AG09319 (cell line): Measurements from ENCODE around the gene TRPC4AP.

Experiments used
- DNase-seq: peaks from one replicate; pipeline ENCODE4 v3.0.0-alpha.2; 2010; ENCODE audit warnings: low read depth; ENCODE audit errors: extremely low read depth
- TF ChIP-seq, protein P1 (sequence below): IDR thresholded peaks from 2 replicates; pipeline ENCODE4 v1.5.1; 2011; ENCODE audit warnings: low read depth, mild to moderate bottlenecking, inconsistent platforms, low read length, moderate library complexity

Gene TRPC4AP

GRCh38 chr20:34988191-34988540, 104.4 kb downstream of the TRPC4AP start:
- DNase-seq = no peak
- TF ChIP-seq, protein P1, sequence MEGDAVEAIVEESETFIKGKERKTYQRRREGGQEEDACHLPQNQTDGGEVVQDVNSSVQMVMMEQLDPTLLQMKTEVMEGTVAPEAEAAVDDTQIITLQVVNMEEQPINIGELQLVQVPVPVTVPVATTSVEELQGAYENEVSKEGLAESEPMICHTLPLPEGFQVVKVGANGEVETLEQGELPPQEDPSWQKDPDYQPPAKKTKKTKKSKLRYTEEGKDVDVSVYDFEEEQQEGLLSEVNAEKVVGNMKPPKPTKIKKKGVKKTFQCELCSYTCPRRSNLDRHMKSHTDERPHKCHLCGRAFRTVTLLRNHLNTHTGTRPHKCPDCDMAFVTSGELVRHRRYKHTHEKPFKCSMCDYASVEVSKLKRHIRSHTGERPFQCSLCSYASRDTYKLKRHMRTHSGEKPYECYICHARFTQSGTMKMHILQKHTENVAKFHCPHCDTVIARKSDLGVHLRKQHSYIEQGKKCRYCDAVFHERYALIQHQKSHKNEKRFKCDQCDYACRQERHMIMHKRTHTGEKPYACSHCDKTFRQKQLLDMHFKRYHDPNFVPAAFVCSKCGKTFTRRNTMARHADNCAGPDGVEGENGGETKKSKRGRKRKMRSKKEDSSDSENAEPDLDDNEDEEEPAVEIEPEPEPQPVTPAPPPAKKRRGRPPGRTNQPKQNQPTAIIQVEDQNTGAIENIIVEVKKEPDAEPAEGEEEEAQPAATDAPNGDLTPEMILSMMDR = no peak

- TF ChIP-seq, protein P1 = no peak
- DNase-seq = no peak
Observed at GRCh38 chr20:34987288-34988190, 105.1 kb downstream of the TRPC4AP start.

DNA sequence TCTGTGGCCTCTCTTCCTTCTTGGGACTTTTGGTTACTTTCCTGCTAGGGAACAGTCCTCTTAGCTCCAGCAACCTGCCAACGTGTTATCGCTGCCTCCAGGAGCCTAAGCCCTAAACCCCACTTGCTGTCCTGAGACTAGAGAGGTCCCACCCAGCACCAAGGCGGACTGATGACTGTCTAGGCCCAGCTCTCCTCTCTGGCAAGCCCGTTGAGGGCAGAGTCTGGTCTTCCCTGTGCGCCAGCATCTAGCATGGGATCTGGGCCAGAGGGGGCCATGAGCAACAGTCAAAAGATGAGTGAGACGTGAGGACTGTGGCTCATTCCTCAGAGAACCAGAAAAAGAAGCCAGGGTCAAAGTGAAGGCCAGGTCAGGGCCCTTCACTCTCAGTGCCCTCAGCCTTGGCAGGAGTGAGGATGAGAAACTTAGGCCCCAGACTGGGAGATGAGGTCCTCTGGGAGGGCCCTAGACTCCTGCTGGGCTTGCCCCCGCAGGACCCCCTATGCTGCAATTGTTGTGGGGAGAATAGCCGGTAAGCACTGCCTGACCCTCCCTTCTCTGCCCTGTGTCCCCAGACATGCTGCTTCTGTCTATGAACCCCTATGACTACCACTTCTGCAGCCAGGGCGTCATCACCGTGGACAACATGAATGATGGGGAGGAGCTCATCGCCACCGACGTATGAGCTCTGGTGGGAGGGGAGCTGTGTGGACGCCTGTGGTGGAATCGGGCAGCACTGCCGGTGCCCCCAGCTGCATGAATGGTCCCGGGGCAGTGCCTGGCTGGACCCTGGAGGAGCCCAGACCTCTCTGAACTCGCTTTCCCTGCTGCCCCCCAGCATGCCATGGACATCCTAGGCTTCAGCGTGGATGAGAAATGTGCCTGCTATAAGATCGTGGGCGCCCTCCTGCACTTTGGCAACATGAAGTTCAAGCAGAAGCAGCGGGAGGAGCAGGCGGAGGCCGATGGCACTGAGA, 106.0 kb downstream of the TRPC4AP start:
- TF ChIP-seq, protein P1 = no peak
- DNase-seq = no peak

DNA sequence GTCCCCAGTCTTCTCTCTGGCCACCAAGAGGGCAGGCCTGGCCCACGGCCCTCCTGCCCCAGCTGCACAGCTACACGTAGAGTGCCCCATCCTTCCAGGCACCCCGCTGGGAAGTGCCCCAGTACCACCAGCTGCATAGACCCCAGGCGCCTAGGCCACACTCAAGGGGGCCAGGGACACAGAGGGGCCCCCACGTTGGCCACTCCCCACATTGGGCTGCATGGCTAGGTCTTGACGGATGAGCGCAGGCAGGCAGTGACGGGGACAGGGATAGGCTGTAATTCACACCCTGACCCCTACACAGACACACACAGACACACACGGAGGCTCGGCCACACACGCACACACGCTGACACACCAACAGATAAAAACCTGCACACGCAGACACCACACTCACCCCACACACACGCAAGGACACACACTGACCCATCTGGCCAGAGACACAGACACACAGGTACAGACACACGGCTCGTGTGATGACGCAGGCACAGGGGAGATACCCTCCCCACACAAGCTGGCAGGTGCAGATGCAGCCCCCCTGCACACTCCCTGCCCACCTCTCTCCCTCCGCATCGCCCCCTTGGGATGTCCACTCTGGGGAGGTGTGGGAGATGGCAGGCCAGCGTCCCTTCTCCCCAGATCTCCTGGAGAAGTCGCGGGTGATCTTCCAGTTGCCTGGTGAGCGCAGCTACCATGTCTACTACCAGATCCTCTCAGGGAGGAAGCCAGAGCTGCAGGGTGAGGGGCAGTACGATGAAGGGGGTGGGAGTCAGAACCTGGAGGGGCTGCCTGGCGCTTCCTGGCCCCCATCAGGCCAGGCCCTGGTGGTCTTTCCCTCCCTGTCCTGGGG, 106.9 kb downstream of the TRPC4AP start:
- no peak for DNase-seq
- TF ChIP-seq, protein P1 = no peak

DNA sequence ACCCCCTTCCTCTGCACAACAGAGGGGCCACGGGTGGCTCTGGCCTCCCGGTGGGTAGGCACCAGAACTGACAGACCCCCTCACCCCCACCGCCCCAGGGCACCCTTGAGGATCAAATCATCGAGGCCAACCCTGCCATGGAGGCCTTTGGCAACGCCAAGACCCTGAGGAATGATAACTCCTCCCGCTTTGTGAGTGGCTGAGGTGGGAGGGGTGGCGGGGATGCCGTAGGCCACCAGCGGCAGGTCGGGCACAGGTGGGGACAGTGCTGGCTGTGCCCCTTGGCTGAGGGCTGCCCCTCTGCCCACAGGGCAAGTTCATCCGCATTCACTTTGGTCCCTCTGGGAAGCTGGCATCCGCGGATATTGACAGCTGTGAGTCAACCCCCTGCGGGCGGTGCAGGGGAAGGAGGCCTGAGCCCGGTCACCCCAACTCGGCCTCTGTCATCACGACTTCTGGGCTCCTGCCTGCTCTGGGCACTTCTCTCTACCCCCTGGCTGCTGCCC, 107.8 kb downstream of the TRPC4AP start:
- TF ChIP-seq, protein P1 = no peak
- no peak for DNase-seq

- TF ChIP-seq, protein P1 = no peak
Observed at GRCh38 chr20:34983995-34984735, 108.4 kb downstream of the TRPC4AP start.

More at GRCh38 chr20:34983995-34984735, 108.4 kb downstream of the TRPC4AP start:
- no peak for DNase-seq
